GM23338 (cell line): Measurements from ENCODE around the gene CHMP1B. TPM values are rescaled to one million over a fixed set of nuclear protein-coding genes. Genes with fewer than 3 reads are reported as not detected.

Experiments used
- ATAC-seq: fragments of 200-7000 bp; cut with Tn5 transposase; 3 replicates; pipeline ENCODE4 v1.9.1; 2020
- DNase-seq: peaks from one replicate; pipeline ENCODE4 v3.0.0-alpha.2; 2015; ENCODE audit warnings: low spot score
- H2AFZ ChIP-seq: fragments of 200-600 bp; sonication (generic); 2 replicates; pipeline ENCODE4 v1.8.0; 2016; ENCODE audit warnings: antibody characterized with exemption, mild to moderate bottlenecking, moderate library complexity
- H3F3A ChIP-seq: fragments of 200-600 bp; sonication (generic); replicated peaks from 2 replicates; pipeline ENCODE4 v1.8.0; 2017; ENCODE audit warnings: antibody characterized with exemption, mixed run types, low read depth
- H3K27ac ChIP-seq: fragments of 200-600 bp; sonication (generic); 2 replicates; pipeline ENCODE4 v1.6.1; 2016; ENCODE audit warnings: low read depth
- H3K27me3 ChIP-seq: fragments of 200-600 bp; sonication (generic); 2 replicates; pipeline ENCODE4 v1.8.0; 2016; ENCODE audit warnings: mild to moderate bottlenecking, mixed run types, moderate library complexity; ENCODE audit not compliant: insufficient read depth
- H3K36me3 ChIP-seq: fragments of 200-600 bp; sonication (generic); 2 replicates; pipeline ENCODE4 v1.8.0; 2016; ENCODE audit warnings: mild to moderate bottlenecking; ENCODE audit not compliant: insufficient read depth
- H3K4me1 ChIP-seq: fragments of 200-600 bp; sonication (generic); 2 replicates; pipeline ENCODE4 v1.8.0; 2016; ENCODE audit warnings: mild to moderate bottlenecking, moderate library complexity; ENCODE audit not compliant: insufficient read depth
- H3K4me2 ChIP-seq: fragments of 200-600 bp; sonication (generic); 2 replicates; pipeline ENCODE4 v1.7.1; 2017; ENCODE audit warnings: mixed run types
- H3K4me3 ChIP-seq: fragments of 200-600 bp; sonication (generic); 2 replicates; pipeline ENCODE4 v1.6.1; 2016; ENCODE audit warnings: mixed run types
- H3K79me2 ChIP-seq: fragments of 200-600 bp; sonication (generic); replicated peaks from 2 replicates; pipeline ENCODE4 v1.8.0; 2017; ENCODE audit warnings: mild to moderate bottlenecking; ENCODE audit not compliant: insufficient read depth
- H3K9me2 ChIP-seq: fragments of 200-600 bp; sonication (generic); 2 replicates; pipeline ENCODE4 v1.8.0; 2017; ENCODE audit not compliant: insufficient read depth
- H4K20me1 ChIP-seq: fragments of 200-600 bp; sonication (generic); replicated peaks from 2 replicates; pipeline ENCODE4 v1.8.0; 2017; ENCODE audit warnings: mild to moderate bottlenecking; ENCODE audit not compliant: insufficient read depth
- H3K27ac Mint-ChIP-seq: 2 replicates; pipeline ENCODE4 v1.8.0; 2020; ENCODE audit warnings: inconsistent platforms, mild to moderate bottlenecking, moderate library complexity, mixed read lengths
- H3K27me3 Mint-ChIP-seq: 3 replicates; pipeline ENCODE4 v1.8.0; 2022; ENCODE audit warnings: low read depth, mild to moderate bottlenecking, moderate library complexity, mixed read lengths, inconsistent platforms; ENCODE audit not compliant: insufficient read depth, poor library complexity
- H3K36me3 Mint-ChIP-seq: 3 replicates; pipeline ENCODE4 v1.8.0; 2021; ENCODE audit warnings: low read depth, mild to moderate bottlenecking, inconsistent platforms, moderate library complexity, mixed read lengths
- H3K4me1 Mint-ChIP-seq: 3 replicates; pipeline ENCODE4 v1.8.0; 2020; ENCODE audit warnings: mild to moderate bottlenecking, inconsistent platforms, mixed read lengths
- H3K4me3 Mint-ChIP-seq: 3 replicates; pipeline ENCODE4 v1.8.0; 2021; ENCODE audit warnings: moderate library complexity, mild to moderate bottlenecking, inconsistent platforms, mixed read lengths
- H3K9me3 Mint-ChIP-seq: 3 replicates; pipeline ENCODE4 v1.8.0; 2020; ENCODE audit warnings: moderate library complexity, mild to moderate bottlenecking, inconsistent platforms, mixed read lengths
- CREB1 ChIP-seq: fragments of 250-450 bp; sonication (Bioruptor Pico); IDR thresholded peaks from 2 replicates; pipeline ENCODE4 v1.5.0; 2020; ENCODE audit warnings: low read depth, mild to moderate bottlenecking, moderate library complexity
- CTCF ChIP-seq, 2 experiments: fragments of 200-600 bp in 1 of 2; sonication (generic) in 1 of 2; conservative IDR thresholded peaks; 2 replicates each; pipeline versions ENCODE4 v1.5.1 to v1.6.1; 2016 to 2017; ENCODE audit warnings: antibody characterized with exemption in 2 of 2, low read depth in 2 of 2, mild to moderate bottlenecking in 2 of 2, moderate library complexity in 1 of 2
- ETS1 ChIP-seq: IDR thresholded peaks from 2 replicates; pipeline ENCODE4 v1.6.1; 2016; ENCODE audit warnings: antibody characterized with exemption
- EZH2 ChIP-seq: fragments of 200-600 bp; sonication (generic); IDR thresholded peaks from one replicate; pipeline ENCODE4 v1.8.0; 2017; ENCODE audit warnings: antibody characterized with exemption, mild to moderate bottlenecking, low read depth; ENCODE audit not compliant: unreplicated experiment
- EZH2phosphoT487 ChIP-seq: fragments of 200-600 bp; sonication (generic); IDR thresholded peaks from one replicate; pipeline ENCODE4 v1.8.1; 2018; ENCODE audit warnings: antibody characterized with exemption; ENCODE audit not compliant: unreplicated experiment
- JUNB ChIP-seq: IDR thresholded peaks from one replicate; pipeline ENCODE4 v1.6.1; 2016; ENCODE audit warnings: antibody characterized with exemption; ENCODE audit not compliant: unreplicated experiment
- NANOG ChIP-seq: IDR thresholded peaks from 2 replicates; pipeline ENCODE4 v1.6.1; 2016; ENCODE audit warnings: antibody characterized with exemption, borderline replicate concordance
- POLR2AphosphoS5 ChIP-seq: IDR thresholded peaks from 2 replicates; pipeline ENCODE4 v1.6.1; 2016; ENCODE audit warnings: antibody characterized with exemption, low read depth
- STAT1 ChIP-seq: IDR thresholded peaks from one replicate; pipeline ENCODE4 v1.6.1; 2016; ENCODE audit warnings: antibody characterized with exemption; ENCODE audit not compliant: unreplicated experiment
- ZNF114 ChIP-seq: fragments of 250-450 bp; sonication (Bioruptor Pico); IDR thresholded peaks from 2 replicates; pipeline ENCODE4 v1.5.0; 2020; ENCODE audit warnings: mild to moderate bottlenecking, moderate library complexity
- ZNF331 ChIP-seq: fragments of 250-450 bp; sonication (Bioruptor Pico); IDR thresholded peaks from 2 replicates; pipeline ENCODE4 v1.5.0; 2020; ENCODE audit warnings: low read depth, mild to moderate bottlenecking, moderate library complexity
- ZNF462 ChIP-seq: fragments of 250-450 bp; sonication (Bioruptor Pico); IDR thresholded peaks from 2 replicates; pipeline ENCODE4 v1.5.0; 2020; ENCODE audit warnings: mild to moderate bottlenecking, moderate library complexity
- polyA plus RNA-seq: library from polyadenylated mRNA; unstranded; fragments of >200 nt; fragmentation: Nextera tagmentation; extraction: Ambion mirVana; gene quantifications from 2 replicates; pipeline ENCODE4 v1.2.1, GENCODE V29; 2016
- total RNA-seq: library from RNA; depleted of rRNA; stranded (reverse); fragments of >200 nt; shearing (Covaris generic); gene quantifications from 2 replicates; pipeline ENCODE4 v1.2.3, GENCODE V29; 2014
- TF ChIP-seq, protein P1 (sequence below): IDR thresholded peaks from one replicate; pipeline ENCODE4 v1.6.1; 2018; ENCODE audit warnings: antibody characterized with exemption; ENCODE audit not compliant: unreplicated experiment

The CHMP1B gene
- total and polyA plus RNA-seq, 2 experiments from 2014 or later, result 41.8 to 52.1 TPM

- TF ChIP-seq ZNF462, result no peak
- TF ChIP-seq NANOG, result no peak
- no peak for TF ChIP-seq CTCF (conservative IDR thresholded peaks at IDR 0.05; ENCODE audit: low read depth in 2 of 2)
- no peak for TF ChIP-seq CREB1 (CRISPR knock-in tag)
- no peak for TF ChIP-seq STAT1
- TF ChIP-seq JUNB, result no peak
- no peak for TF ChIP-seq ZNF114
- TF ChIP-seq POLR2AphosphoS5, result no peak
Observed at GRCh38 chr18:11834772-11835171, 16.4 kb upstream of the CHMP1B start (continued).

GRCh38 chr18:11839556-11839955 lies 11.7 kb upstream of the CHMP1B start:
- H3K4me3 Mint-ChIP-seq, result no peak overlapping the region
- Histone ChIP-seq H2AFZ (no peak overlapping the region), H3F3A (no peaks in the 10 kb centered on the region), H3K4me2 (no peak overlapping the region), H3K36me3 (no peaks in the 10 kb centered on the region), H3K79me2 (no peaks in the 10 kb centered on the region), H3K27ac (no peak overlapping the region), H4K20me1 (no peaks in the 10 kb centered on the region), H3K4me1 (no peaks in the 10 kb centered on the region), H3K27me3 (no peaks in the 10 kb centered on the region), H3K9me2 (no peaks in the 10 kb centered on the region), H3K4me3 (no peak overlapping the region)
- ATAC-seq (no peak), DNase-seq (no peak)
- no peak overlapping the region for H3K27ac Mint-ChIP-seq
- peaks cover 9% of the 10 kb centered on the region for H3K4me1 Mint-ChIP-seq
- H3K9me3 Mint-ChIP-seq, result no peaks in the 10 kb centered on the region
- no peaks in the 10 kb centered on the region for H3K27me3 Mint-ChIP-seq
- no peaks in the 10 kb centered on the region for H3K36me3 Mint-ChIP-seq
- TF ChIP-seq ETS1 (no peak), STAT1 (no peak), JUNB (no peak), CREB1 (CRISPR knock-in tag) (no peak), ZNF331 (CRISPR knock-in tag) (no peak), EZH2 (no peak), EZH2phosphoT487 (no peak), ZNF114 (no peak)
- TF ChIP-seq, protein P1, sequence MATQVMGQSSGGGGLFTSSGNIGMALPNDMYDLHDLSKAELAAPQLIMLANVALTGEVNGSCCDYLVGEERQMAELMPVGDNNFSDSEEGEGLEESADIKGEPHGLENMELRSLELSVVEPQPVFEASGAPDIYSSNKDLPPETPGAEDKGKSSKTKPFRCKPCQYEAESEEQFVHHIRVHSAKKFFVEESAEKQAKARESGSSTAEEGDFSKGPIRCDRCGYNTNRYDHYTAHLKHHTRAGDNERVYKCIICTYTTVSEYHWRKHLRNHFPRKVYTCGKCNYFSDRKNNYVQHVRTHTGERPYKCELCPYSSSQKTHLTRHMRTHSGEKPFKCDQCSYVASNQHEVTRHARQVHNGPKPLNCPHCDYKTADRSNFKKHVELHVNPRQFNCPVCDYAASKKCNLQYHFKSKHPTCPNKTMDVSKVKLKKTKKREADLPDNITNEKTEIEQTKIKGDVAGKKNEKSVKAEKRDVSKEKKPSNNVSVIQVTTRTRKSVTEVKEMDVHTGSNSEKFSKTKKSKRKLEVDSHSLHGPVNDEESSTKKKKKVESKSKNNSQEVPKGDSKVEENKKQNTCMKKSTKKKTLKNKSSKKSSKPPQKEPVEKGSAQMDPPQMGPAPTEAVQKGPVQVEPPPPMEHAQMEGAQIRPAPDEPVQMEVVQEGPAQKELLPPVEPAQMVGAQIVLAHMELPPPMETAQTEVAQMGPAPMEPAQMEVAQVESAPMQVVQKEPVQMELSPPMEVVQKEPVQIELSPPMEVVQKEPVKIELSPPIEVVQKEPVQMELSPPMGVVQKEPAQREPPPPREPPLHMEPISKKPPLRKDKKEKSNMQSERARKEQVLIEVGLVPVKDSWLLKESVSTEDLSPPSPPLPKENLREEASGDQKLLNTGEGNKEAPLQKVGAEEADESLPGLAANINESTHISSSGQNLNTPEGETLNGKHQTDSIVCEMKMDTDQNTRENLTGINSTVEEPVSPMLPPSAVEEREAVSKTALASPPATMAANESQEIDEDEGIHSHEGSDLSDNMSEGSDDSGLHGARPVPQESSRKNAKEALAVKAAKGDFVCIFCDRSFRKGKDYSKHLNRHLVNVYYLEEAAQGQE, result no peak
